ENCODE results near the gene CHSY1.

CHSY1 gene

DNA sequence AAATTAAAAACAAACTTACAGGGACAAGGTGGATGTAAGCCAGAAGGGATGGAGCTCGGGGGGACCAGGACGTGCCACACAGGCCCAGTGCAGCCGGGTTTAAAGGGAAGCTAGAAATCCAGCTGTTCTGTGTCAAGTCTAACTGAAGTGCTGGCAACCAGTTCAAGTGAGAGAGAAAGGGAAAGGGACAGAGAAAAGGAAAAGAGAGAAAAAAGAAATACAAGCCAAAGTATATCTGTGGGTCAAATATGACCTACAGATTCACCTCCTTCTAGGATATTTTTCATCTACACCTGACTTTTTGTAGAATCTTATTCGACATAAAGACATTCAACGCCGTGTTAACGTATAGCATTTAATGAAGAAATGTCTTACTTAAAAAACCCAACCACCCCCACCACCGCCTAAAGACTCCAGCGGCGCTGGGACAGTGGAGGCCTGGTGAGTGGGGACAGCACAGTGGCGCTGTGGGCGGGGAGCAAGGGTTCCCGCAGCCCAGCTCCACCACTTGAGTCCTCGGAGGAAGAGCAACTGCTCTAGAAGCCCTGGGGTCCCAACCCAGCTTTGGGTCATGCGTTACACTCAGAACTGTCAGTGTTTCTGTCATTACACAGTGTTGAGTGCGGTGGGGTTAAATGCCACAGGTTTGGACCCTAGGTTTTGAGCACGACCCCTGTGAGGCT lies 62.3 kb downstream of the CHSY1 start:
- no peak for DNase-seq (ENCODE audit: low read depth, low spot score)

- DNase-seq (ENCODE audit: low read depth, low spot score) = no peak
These were observed 63.0 kb downstream of the CHSY1 start for GRCh38 chr15:101188637-101189408.

DNA sequence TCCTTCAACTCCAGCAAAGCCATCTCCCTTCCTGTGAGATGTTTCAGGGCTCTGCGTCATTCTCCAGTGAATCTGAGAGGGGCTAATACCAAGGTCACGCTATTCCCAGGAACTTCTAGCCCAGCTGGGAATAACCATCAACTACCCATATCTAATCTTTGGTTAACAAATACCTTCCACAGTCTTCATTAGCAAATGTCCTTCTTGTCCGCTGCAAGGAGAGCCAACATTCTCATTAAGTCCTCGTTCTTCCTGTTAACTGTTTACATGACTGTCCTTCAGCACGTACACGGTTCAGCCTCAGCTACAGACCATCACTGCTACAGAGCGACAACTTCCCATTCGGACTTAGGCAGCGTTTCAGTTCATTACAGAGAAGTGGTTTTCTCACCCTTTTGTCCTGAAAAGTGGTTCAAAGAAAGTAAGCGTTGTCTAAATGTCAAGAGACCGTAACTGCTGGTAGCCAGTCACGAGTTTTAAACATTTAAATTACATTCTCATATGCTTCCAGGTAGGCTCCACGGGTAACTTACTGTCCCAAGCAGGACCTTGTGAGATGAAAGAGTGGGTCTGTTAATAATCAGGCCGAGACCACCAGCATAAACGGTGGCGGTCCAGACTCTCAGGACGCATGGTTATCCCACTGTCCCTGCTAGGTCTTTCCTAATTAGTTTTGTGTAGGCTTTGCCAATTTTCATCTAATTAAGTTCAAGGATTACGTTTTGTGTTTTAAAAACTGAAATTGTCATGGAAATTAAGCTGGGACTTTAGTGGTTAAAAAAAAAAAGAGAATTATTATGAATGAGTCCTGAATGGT lies 63.8 kb downstream of the CHSY1 start:
- DNase-seq (ENCODE audit: low read depth, low spot score) = no peak

DNA sequence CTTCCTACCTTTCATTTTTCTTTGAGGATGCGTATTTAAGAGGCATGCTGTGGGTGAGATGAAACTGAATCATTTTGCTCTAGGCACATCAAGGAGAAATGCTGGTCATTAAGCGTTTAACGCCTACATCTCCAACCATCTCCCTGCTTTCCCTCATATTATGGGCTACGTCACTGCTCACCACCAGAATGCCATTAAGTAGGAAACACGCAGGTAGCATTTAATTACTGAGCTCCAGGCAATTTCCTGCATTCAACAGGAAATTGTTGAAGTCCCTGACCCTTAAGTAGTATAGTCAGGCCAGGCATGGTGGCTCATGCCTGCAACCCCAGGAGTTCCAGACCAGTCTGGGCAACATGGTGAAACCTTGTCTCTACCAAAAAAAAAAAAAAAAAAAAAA lies 66.1 kb downstream of the CHSY1 start:
- no peak for DNase-seq (ENCODE audit: low read depth, low spot score)

GRCh38 chr15:101185336-101185735 lies 66.5 kb downstream of the CHSY1 start:
- DNase-seq (ENCODE audit: low read depth, low spot score) = no peak

- no peak for DNase-seq (ENCODE audit: low read depth, low spot score)
These were observed 67.0 kb downstream of the CHSY1 start for GRCh38 chr15:101184830-101185229.

- DNase-seq (ENCODE audit: low read depth, low spot score) = no peak
These were observed 67.9 kb downstream of the CHSY1 start for GRCh38 chr15:101183931-101184305.

- no peak for DNase-seq (ENCODE audit: low read depth, low spot score)
These were observed 68.5 kb downstream of the CHSY1 start for GRCh38 chr15:101183226-101183930.

GRCh38 chr15:101182215-101182614 lies 69.6 kb downstream of the CHSY1 start:
- DNase-seq (ENCODE audit: low read depth, low spot score) = no peak

- no peak for DNase-seq (ENCODE audit: low read depth, low spot score)
These were observed 70.5 kb downstream of the CHSY1 start for GRCh38 chr15:101181349-101181748.

DNA sequence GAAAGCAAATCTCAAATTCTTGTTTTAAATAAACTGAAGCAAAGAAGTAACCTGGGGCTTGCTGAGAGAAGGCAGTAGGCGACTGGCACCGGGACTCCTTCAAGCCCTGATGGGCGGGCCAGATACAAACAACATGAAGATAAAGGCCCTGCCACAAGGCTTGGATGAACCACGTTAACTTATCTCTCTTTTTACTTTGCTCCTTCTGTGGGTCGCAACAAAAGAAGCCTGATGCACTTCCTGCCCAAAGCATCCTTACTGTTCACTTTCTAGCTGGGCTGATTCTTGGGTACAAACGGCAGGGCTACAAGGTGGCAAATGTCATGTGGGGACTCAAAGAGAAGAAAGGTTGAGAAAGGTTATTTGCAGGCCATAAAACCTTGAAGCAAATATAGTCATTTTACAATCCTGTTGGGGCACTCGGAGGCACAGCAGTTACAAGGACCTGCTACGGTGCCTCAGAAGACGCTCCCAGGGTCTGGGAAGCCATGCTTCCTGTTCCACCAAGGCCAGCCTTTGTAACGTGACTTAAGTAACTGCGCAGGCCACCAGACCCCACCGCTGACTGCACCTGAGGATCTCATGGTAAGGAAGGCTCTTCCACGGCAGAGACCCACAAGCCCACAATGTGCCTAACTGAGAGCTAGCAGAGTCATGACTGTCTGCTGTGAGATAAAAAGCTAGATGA lies 71.1 kb downstream of the CHSY1 start:
- DNase-seq (ENCODE audit: low read depth, low spot score) = no peak

- no peak for DNase-seq (ENCODE audit: low read depth, low spot score)
These were observed 72.3 kb downstream of the CHSY1 start for GRCh38 chr15:101179341-101180153.

DNA sequence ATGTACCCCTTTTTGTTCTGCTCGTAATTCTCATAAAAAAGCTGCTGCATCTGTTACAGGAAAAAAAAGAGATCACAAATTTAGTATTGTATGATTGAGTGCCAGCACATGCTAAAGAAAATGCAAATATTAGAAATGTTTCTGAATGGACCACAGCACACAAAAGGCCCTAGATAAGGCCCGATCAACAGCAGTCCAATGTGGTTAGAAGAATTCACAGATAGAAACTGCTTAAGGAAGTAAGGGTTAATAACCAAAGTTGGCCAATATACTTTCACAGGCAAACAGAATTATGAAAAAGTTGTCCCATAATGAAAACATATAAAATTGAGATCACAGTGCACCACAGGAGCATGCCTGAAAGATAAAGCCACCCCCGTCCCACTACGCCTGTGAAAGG lies 72.9 kb downstream of the CHSY1 start:
- DNase-seq (ENCODE audit: low read depth, low spot score) = no peak

GRCh38 chr15:101178479-101178878 lies 73.4 kb downstream of the CHSY1 start:
- DNase-seq (ENCODE audit: low read depth, low spot score) = no peak

- no peak for DNase-seq (ENCODE audit: low read depth, low spot score)
These were observed 74.0 kb downstream of the CHSY1 start for GRCh38 chr15:101177866-101178265.

DNA sequence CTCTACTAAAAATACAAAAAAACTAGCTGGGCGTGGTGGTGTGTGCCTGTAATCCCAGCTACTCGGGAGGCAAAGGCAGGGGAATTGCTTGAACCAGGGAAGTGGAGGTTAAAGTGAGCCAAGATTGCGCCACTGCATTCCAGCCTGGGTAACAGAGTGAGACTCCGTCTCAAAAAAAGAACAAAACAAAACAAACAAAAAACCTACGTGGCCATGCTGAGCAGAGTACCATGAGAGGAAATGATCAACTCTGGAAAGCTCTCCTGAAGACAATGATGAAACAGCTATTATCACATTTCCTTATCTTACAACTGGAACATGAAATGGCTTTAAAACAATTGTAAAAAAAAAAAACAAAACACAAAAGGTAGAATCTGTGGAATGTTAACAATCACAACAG lies 75.2 kb downstream of the CHSY1 start:
- DNase-seq (ENCODE audit: low read depth, low spot score) = no peak

DNA sequence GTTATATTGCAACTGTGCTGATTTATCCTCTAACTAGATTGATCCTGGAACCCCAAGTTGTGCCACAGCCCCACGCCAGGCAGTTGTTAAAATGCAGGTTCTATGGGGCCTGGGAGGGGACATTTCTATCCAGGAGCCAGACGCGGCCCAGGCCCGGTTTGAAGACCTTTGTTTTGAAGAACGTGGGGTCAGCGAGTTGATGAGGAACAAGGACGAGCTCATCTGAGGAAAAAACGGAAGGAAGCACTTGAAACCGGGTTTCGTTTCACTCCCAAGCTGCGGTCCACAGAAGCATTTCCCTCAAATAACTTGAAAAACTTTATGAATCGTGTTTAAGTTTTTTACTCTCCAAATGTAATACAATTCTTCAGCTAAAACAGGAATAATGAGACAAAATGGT lies 76.4 kb downstream of the CHSY1 start:
- no peak for DNase-seq (ENCODE audit: low read depth, low spot score)

GRCh38 chr15:101174152-101174920 lies 77.5 kb downstream of the CHSY1 start:
- DNase-seq (ENCODE audit: low read depth, low spot score) = no peak

DNA sequence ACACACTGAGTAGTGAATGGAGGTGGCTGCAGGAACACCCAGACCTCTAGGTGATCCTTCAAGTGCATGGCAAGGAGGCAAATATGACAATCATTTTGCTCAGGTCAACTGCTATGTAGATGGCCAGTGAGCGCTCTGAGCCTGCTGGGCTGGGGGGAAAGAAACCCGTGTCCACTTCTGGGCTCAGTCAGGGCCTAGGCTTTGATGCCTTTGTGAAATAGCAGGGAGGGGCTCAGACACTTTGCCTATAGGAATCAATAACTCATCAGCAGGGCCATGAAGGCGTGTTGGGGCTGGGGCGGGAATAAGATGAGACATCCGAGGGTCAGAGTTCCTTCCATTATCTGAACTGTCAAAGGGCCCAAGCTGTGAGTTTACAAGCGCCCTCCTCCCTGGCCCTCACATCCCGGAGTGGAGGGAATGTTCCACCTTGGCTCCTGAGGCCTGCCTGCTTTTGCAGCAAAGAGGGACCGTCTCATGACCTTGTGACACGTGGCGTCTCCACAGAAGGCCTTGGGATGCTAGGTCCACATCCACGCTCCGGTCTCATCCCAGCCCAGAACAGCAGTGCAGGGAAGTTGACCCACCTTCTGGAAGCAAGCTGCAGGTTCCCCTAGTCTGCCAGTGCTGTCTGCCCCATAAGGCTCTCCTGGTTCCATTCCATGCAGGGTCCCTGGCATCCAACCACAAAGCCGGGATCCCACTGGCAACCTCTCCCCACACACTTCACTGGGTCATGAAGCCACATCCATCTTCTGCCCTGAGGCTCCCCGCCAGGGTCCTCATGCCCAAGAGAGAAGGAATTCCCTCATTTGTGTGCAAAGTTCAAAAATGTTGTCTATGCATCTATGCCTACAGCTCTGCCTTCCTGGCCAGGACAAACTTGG lies 78.4 kb downstream of the CHSY1 start:
- DNase-seq (ENCODE audit: low read depth, low spot score) = no peak

Measured in activated CD4-positive, CD25-positive, alpha-beta regulatory T cell treated with anti-CD3 and anti-CD28 coated beads, Interleukin-2, amount 50 U/mL, for 16 hours (primary cell).